GM12872 (cell line): ENCODE results near the gene PRR7.
A peak's percentile ranks its signal among the peaks of the same experiment; 100 is the strongest.

Experiments
- CTCF ChIP-seq: IDR thresholded peaks from 3 replicates; pipeline ENCODE4 v1.5.1; 2011; ENCODE audit warnings: low read depth, mild to moderate bottlenecking, low read length, moderate library complexity; ENCODE audit not compliant: insufficient read depth

The PRR7 gene

GRCh38 chr5:177455036-177455660, 8.5 kb downstream of the PRR7 start:
- peak; percentile 79 for TF ChIP-seq CTCF

GRCh38 chr5:177455661-177456590, 9.3 kb downstream of the PRR7 start:
- peak; percentile 88 for TF ChIP-seq CTCF

DNA sequence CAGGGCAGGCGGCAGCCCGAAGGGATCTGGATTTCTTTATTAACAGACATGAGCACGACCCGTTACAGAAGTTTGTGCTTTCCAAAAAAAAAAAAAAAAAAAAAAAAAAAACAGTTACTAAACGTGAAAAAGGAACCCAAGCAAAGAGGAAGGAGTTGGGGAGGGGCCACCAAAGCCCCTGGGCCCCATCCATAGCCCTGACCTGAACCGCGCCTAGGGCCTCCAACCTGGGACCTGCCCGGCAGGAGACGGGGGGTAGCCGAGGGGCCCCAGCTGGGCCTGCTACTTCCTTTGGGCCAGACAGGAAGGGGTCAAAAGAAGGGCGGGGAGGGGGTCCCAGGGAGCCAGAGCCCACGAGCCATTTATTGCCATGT, 10.0 kb downstream of the PRR7 start:
- no peak for TF ChIP-seq CTCF

GRCh38 chr5:177456976-177457851, 10.6 kb downstream of the PRR7 start:
- peak; percentile 75 for TF ChIP-seq CTCF

DNA sequence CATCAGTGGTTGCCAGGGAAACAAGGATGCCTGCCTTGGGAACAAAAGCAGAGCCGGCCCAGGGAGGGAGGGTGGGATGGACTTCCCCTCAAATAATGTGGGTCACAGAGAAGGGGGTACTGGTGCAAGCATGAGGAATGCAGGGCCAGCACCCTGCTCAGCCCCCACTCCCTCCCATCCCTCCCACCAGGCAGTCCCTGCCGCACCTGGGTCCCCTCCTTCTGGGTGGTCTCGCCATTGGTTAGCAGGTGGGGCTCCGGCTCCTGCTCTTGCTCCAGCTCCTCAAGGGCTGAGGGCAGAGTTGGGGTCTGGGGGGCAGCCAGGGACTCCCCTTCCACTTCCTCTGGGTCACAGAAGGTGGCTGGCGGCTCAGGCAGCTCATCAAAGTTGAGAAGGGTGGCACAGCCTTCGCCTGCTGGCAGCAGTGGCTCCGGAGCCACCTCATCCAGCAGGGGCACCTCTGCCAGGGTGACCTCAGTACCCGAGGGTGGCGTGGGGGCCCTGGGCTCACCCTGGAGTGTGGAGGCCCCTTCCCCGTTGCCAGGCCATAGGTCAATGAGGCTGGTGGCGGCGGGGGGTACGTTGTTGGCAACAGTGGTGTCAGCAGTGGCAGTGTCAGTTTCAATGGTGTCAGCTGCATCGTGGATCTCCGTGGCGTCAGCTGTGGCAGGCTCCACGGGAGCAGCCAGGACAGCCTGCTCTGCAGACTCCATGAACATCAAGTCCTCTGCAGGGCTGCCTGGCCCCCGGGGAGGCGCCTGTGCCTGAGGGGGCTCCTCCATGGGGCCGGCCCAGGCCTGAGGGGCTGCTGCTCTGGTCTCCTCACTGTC, 11.5 kb downstream of the PRR7 start:
- no peak for TF ChIP-seq CTCF

GRCh38 chr5:177458912-177459350, 12.3 kb downstream of the PRR7 start:
- no peak for TF ChIP-seq CTCF

DNA sequence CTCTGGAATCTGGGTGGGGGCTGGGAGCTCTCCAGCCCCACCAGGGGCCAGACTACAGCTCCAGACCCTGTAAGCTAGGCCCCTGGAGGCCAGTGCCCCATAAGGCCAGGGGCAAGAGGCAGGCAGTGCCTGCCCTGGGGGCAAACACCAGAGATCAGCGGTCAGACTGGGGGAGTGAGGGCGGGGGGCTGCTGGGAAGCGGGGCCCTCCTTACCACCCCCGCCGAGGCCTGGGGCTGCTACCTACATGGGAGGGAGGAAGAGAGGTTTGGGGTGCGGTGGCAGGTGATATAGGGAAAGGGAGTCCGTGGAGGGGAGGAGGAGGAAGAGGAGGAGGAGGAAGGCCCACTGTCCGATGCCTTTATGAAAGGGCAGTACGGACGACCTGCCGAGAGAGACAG, 12.7 kb downstream of the PRR7 start:
- no peak for TF ChIP-seq CTCF
